Mesendoderm (in vitro differentiated cells): Measurements from ENCODE around the gene NSMF.

Experiments used
- DNase-seq: peaks from one replicate; pipeline ENCODE4 v3.0.0; 2013
- H2AK5ac ChIP-seq: 2 replicates; pipeline ENCODE4 v1.6.1; 2013; ENCODE audit warnings: low read length, inconsistent platforms
- H2BK120ac ChIP-seq: 2 replicates; pipeline ENCODE4 v1.6.1; 2013; ENCODE audit warnings: low read depth, mild to moderate bottlenecking, low read length, moderate library complexity, mixed read lengths
- H2BK15ac ChIP-seq: replicated peaks from 2 replicates; pipeline ENCODE4 v1.6.1; 2013; ENCODE audit warnings: low read depth, mild to moderate bottlenecking, moderate library complexity
- H2BK5ac ChIP-seq: 2 replicates; pipeline ENCODE4 v1.6.1; 2013; ENCODE audit warnings: low read length, inconsistent platforms
- H3K18ac ChIP-seq: 2 replicates; pipeline ENCODE4 v1.6.1; 2013; ENCODE audit warnings: mild to moderate bottlenecking, low read length, mixed read lengths
- H3K23ac ChIP-seq: one replicate; pipeline ENCODE4 v1.6.1; 2013; ENCODE audit warnings: low read length
- H3K27ac ChIP-seq: 2 replicates; pipeline ENCODE4 v1.5.1; 2013; ENCODE audit warnings: low read depth, mild to moderate bottlenecking, inconsistent platforms, low read length, moderate library complexity
- H3K27me3 ChIP-seq: 2 replicates; pipeline ENCODE4 v1.6.1; 2013; ENCODE audit warnings: low read length, control low read depth, mild to moderate bottlenecking, inconsistent platforms; ENCODE audit not compliant: insufficient read depth, poor library complexity
- H3K36me3 ChIP-seq: 2 replicates; pipeline ENCODE4 v1.6.1; 2013; ENCODE audit warnings: low read length, inconsistent platforms; ENCODE audit not compliant: control insufficient read depth, insufficient read depth
- H3K4ac ChIP-seq: one replicate; pipeline ENCODE4 v1.6.1; 2013; ENCODE audit warnings: low read depth, mild to moderate bottlenecking, low read length, moderate library complexity
- H3K4me1 ChIP-seq: 2 replicates; pipeline ENCODE4 v1.6.1; 2013; ENCODE audit warnings: low read depth, low read length, inconsistent platforms; ENCODE audit not compliant: control insufficient read depth
- H3K4me2 ChIP-seq: 2 replicates; pipeline ENCODE4 v1.6.1; 2013; ENCODE audit warnings: low read length
- H3K4me3 ChIP-seq: 2 replicates; pipeline ENCODE4 v1.5.1; 2013; ENCODE audit warnings: mild to moderate bottlenecking, low read length
- H3K56ac ChIP-seq: one replicate; pipeline ENCODE4 v1.6.1; 2013; ENCODE audit warnings: low read length
- H3K79me1 ChIP-seq: 2 replicates; pipeline ENCODE4 v1.6.1; 2013; ENCODE audit warnings: low read length, inconsistent platforms
- H3K79me2 ChIP-seq: 2 replicates; pipeline ENCODE4 v1.6.1; 2013; ENCODE audit warnings: mild to moderate bottlenecking, low read length; ENCODE audit not compliant: control insufficient read depth, insufficient read depth
- H3K9ac ChIP-seq: 2 replicates; pipeline ENCODE4 v1.6.1; 2013; ENCODE audit warnings: low read length, inconsistent platforms
- H4K5ac ChIP-seq: one replicate; pipeline ENCODE4 v1.6.1; 2013; ENCODE audit warnings: low read length
- H4K8ac ChIP-seq: one replicate; pipeline ENCODE4 v1.6.1; 2013; ENCODE audit warnings: low read depth, mild to moderate bottlenecking, control low read depth, low read length, moderate library complexity
- WGBS: extraction: QIAGEN DNeasy Blood & Tissue Kit; methylation state at CpG from one replicate; pipeline ENCODE4 v1.1.7; 2013; ENCODE audit warnings: low lambda C conversion rate, missing lambda C conversion rate; ENCODE audit not compliant: insufficient coverage; ENCODE audit errors: extremely low coverage; 5-methylcytosine and 5-hydroxymethylcytosine counted together

The NSMF gene

DNA sequence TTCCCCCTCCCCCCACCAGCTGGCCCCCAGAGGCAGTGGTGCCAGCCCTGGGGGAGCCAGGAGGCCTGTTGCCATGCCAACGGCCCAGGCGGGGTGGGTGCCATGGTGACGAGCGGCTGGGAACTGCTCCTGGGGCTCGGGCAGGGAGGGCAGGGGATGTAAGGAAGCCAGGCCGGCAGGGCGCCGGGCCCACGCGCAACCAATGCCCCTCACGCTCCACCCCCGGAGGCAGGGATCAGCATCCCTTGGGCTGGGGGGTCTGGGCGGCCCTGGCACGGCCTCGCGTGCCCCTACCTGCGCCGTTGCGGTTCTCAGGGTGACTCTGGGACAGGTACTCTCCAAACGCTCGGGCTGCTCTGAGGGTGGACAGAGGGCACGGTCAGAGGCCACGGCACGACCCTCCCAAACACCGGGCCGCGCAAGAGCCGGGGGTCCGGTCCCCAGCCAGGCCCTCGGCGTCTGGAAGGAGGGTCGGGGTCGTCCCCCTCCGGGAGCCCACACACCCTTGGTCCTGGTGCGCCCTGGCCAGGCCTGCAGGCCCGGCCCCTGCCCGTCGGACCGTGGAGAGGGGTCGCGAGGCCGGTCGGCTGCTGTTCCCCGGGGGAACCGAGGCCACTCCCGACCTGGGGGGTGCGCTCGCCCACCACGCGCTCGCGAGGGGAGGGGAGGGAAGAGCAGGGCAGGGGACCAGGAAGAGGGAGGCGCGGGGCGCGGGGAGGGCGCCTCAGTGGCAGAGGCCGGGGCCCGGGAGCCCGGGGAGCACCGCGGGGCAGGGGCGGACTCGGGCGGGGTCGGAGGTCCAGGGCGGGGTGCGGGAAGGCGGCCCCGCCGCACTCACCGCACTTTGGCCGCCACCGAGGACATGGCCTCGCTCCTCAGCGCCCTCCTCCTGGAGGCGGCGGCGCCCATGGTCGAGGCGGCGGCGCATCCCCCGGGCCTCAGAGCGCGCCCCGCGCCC lies 661 bp downstream of the NSMF start:
- H3K4ac ChIP-seq: no peak overlapping the region

DNA sequence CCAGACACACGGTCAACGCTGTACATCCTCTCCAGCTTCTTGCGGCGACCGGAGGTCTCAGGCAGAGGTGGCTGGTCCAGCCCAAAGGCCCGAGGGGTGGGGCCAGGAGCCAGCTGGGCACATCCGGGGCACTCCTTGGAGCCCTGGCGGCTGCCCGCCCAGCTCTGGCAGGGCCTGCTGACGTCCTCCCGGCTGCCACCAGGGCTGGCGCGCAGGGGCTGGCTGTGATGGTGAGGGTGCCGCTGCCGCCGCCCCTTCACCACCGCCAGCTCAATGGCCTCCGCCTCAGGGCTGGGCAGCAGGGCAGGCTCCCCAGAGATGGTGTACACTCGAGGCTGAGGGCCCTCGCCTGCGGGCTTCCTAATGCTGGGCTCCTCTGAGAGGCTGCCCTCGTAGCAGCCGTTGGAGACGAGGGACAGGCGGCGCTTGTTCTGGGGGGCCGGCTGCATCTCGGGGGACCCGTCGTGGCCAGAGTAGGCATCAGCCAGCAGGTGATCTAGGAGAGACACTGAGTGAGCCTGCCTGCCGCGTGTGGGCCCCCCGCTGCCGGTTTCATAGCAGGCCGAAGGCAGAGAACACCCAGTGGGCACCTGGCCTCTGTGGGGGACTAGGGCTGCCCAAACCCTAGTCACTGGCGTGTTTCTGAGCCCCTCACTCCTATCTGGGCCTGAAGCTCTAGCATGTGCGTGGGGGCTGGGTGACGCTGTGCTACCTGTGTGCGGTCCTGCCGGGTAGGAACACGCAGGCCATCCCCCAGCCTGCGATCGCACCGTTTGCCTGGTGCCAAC lies 1.5 kb downstream of the NSMF start:
- WGBS: no CpG with 5 or more reads among the region's 44 CpGs
- Histone ChIP-seq H4K8ac (no peak overlapping the region), H3K23ac (no peak overlapping the region), H2BK120ac (no peak overlapping the region), H4K5ac (no peak overlapping the region), H3K4me3 (no peak overlapping the region), H2AK5ac (no peak overlapping the region), H3K4me2 (no peak overlapping the region), H3K36me3 (no peaks in the 10 kb centered on the region), H2BK5ac (no peak overlapping the region), H3K79me2 (no peaks in the 10 kb centered on the region), H3K27me3 (no peaks in the 10 kb centered on the region), H3K18ac (no peak overlapping the region), H2BK15ac (no peak overlapping the region), H3K4me1 (peaks cover 4% of the 10 kb centered on the region), H3K4ac (no peak overlapping the region), H3K79me1 (no peaks in the 10 kb centered on the region), H3K9ac (peak overlapping the region; percentile 89), H3K27ac (no peak overlapping the region), H3K56ac (peak overlapping the region; percentile 94)
- DNase-seq: no peak

More for the DNA sequence above, 661 bp downstream of the NSMF start:
- Histone ChIP-seq H3K27ac (no peak overlapping the region), H2BK5ac (no peak overlapping the region), H2AK5ac (no peak overlapping the region), H3K56ac (peak overlapping the region; percentile 94), H3K79me1 (no peaks in the 10 kb centered on the region), H3K36me3 (no peaks in the 10 kb centered on the region), H4K8ac (no peak overlapping the region), H3K4me2 (peak overlapping the region; percentile 81), H3K9ac (peak overlapping the region; percentile 89), H3K4me3 (peak overlapping the region; percentile 61), H3K79me2 (no peaks in the 10 kb centered on the region), H4K5ac (no peak overlapping the region), H2BK120ac (no peak overlapping the region), H3K27me3 (no peaks in the 10 kb centered on the region), H3K23ac (no peak overlapping the region), H3K18ac (no peak overlapping the region), H2BK15ac (no peak overlapping the region), H3K4me1 (peaks cover 4% of the 10 kb centered on the region)
- no peak for DNase-seq
- WGBS: no CpG with 5 or more reads among the region's 88 CpGs

DNA sequence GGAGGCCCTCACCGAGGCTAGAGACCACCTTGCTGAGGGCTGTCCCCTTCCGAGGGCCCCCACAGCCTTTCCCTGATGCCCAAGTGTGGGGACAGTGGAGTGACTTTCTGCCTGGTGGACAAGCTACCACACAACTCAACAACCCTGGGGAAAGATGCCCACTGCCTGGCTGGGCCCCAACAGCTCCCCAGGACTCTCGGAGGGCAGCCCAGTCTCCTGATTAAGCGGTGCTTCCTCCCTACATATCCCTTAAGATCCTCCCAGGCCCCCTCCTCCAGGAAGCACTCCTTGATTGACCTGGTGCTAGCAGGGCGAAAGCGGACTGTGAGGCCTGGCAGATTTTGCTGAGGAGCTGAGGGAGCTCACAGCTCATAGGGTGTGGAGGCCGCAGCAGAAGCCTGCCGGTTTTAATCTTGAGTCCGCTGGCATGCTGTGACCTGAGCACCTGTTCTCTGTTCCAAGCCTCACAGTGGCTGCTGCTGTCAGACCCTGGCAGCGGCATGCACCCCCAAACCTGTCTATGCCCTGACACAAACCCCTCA lies 2.2 kb downstream of the NSMF start:
- Histone ChIP-seq H3K18ac (no peak overlapping the region), H4K5ac (no peak overlapping the region), H3K27ac (no peak overlapping the region), H2BK5ac (no peak overlapping the region), H4K8ac (no peak overlapping the region), H3K4me3 (no peak overlapping the region), H2AK5ac (no peak overlapping the region), H3K27me3 (no peaks in the 10 kb centered on the region), H3K9ac (no peak overlapping the region), H3K56ac (no peak overlapping the region), H3K79me1 (no peaks in the 10 kb centered on the region), H3K79me2 (no peaks in the 10 kb centered on the region), H2BK15ac (no peak overlapping the region), H3K23ac (no peak overlapping the region), H2BK120ac (no peak overlapping the region), H3K36me3 (no peaks in the 10 kb centered on the region), H3K4me2 (no peak overlapping the region), H3K4ac (no peak overlapping the region), H3K4me1 (peaks cover 4% of the 10 kb centered on the region)
- no peak for DNase-seq
- WGBS: no CpG with 5 or more reads among the region's 10 CpGs

DNA sequence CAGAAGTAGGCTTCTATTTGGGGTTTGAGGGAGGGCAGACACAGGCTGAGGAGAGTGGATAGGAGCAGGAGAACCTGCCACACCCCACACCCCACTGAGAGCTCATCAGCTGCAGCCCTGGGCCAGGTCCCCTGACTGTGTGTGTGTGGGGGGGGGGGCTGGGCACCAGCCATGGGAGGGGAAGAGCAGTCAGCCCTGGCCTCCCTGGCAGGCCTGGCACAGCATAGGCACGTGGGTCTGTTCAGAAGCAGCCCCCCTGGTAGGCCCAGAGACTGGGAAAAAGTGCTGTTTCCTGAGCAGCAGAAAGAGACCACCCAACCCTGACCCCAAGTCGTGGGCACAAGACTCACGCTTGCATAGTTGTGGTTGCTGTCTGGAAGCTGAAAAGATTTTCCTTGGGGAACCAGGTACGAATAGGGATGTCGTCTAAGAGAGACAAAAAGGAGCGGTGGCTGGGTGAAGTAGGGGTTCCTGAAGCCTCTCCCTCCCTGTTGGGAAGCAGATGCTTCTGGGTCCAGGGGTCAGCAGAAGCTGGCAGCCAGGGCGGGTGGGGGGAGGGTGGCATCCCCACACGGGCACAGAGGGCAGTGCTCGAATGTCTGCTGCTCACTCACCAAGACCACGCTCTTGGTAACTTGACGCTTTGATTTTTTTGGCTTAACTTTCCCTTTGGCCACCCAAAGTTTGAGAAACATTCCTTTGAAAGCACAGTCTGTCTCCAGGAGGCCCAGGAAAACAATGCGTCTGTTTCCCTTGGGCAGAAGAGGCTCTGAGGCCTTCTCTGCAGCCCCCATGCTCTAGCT lies 2.9 kb downstream of the NSMF start:
- Histone ChIP-seq H4K5ac (no peak overlapping the region), H3K4me2 (no peak overlapping the region), H3K9ac (no peak overlapping the region), H3K79me2 (no peaks in the 10 kb centered on the region), H3K27me3 (no peaks in the 10 kb centered on the region), H3K4me1 (peaks cover 4% of the 10 kb centered on the region), H3K4me3 (no peak overlapping the region), H3K79me1 (no peaks in the 10 kb centered on the region), H3K27ac (no peak overlapping the region), H3K4ac (no peak overlapping the region), H2BK5ac (no peak overlapping the region), H2BK15ac (no peak overlapping the region), H2AK5ac (no peak overlapping the region), H3K36me3 (no peaks in the 10 kb centered on the region), H2BK120ac (no peak overlapping the region), H3K23ac (no peak overlapping the region), H3K56ac (no peak overlapping the region), H3K18ac (no peak overlapping the region), H4K8ac (no peak overlapping the region)
- DNase-seq: no peak
- WGBS: no CpG with 5 or more reads among the region's 12 CpGs

DNA sequence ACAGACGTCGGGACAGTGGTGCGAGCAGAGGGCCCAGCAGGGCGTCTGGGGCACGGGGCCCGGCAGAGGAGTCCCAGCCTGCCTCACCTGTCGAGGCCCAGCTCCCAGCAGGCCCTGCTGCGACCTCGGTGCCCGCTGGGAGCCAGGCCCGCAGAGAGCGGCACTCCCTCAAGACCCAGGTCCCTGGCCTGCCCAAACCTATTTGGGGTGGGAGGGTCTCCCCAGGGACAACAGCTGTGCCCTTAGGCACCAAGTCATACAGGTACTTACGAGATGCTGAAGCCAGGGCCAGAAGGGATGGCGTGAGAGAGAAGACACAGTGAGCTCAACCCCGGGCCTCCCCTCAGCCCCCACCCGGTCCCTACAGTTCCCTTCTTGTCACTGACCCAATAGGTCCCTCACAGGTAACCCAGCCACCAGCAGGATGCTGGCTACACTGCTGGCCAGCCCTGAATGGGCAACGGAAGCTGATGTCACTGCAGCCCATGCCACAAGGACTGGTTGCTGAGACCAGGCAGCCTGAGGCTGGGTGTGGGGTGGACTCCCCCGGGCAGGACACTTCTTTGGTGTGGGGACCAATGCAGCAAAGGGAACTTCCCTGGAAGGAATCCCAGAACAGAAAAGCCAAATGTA lies 3.7 kb downstream of the NSMF start:
- no peak overlapping the region for H3K9ac ChIP-seq
- H3K36me3 ChIP-seq: no peaks in the 10 kb centered on the region
- no CpG with 5 or more reads among the region's 18 CpGs for WGBS
- DNase-seq: no peak
- no peak overlapping the region for H3K4ac ChIP-seq
- H4K5ac ChIP-seq: no peak overlapping the region
- H3K56ac ChIP-seq: no peak overlapping the region
- H3K4me3 ChIP-seq: no peak overlapping the region
- H3K4me2 ChIP-seq: no peak overlapping the region
- no peak overlapping the region for H3K23ac ChIP-seq
- no peaks in the 10 kb centered on the region for H3K79me2 ChIP-seq
- H2BK120ac ChIP-seq: no peak overlapping the region
- H2AK5ac ChIP-seq: no peak overlapping the region
- H3K79me1 ChIP-seq: no peaks in the 10 kb centered on the region
- no peaks in the 10 kb centered on the region for H3K27me3 ChIP-seq
- H3K18ac ChIP-seq: no peak overlapping the region
- no peak overlapping the region for H4K8ac ChIP-seq
- no peak overlapping the region for H2BK5ac ChIP-seq
- no peak overlapping the region for H3K27ac ChIP-seq
- no peak overlapping the region for H2BK15ac ChIP-seq
- H3K4me1 ChIP-seq: peaks cover 4% of the 10 kb centered on the region
